ENCODE measurements around the gene TCF7.

Gene TCF7

DNA sequence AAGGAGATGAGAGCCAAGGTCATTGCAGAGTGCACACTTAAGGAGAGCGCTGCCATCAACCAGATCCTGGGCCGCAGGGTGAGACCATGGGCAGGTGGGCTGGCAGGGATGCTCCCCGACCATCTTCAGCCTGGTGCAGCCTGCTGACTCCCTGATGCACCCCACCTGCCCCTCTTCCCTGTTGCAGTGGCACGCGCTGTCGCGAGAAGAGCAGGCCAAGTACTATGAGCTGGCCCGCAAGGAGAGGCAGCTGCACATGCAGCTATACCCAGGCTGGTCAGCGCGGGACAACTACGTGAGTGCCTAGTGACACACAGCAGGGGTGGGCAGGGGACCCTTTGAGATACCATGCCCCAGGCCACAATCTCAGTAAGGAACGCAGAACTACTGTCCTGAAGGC lies 28.3 kb downstream of the TCF7 start:
- TF ChIP-seq, protein P1, sequence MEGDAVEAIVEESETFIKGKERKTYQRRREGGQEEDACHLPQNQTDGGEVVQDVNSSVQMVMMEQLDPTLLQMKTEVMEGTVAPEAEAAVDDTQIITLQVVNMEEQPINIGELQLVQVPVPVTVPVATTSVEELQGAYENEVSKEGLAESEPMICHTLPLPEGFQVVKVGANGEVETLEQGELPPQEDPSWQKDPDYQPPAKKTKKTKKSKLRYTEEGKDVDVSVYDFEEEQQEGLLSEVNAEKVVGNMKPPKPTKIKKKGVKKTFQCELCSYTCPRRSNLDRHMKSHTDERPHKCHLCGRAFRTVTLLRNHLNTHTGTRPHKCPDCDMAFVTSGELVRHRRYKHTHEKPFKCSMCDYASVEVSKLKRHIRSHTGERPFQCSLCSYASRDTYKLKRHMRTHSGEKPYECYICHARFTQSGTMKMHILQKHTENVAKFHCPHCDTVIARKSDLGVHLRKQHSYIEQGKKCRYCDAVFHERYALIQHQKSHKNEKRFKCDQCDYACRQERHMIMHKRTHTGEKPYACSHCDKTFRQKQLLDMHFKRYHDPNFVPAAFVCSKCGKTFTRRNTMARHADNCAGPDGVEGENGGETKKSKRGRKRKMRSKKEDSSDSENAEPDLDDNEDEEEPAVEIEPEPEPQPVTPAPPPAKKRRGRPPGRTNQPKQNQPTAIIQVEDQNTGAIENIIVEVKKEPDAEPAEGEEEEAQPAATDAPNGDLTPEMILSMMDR (IDR thresholded peaks at IDR 0.05; ENCODE audit: low read depth, low read length): no peak

DNA sequence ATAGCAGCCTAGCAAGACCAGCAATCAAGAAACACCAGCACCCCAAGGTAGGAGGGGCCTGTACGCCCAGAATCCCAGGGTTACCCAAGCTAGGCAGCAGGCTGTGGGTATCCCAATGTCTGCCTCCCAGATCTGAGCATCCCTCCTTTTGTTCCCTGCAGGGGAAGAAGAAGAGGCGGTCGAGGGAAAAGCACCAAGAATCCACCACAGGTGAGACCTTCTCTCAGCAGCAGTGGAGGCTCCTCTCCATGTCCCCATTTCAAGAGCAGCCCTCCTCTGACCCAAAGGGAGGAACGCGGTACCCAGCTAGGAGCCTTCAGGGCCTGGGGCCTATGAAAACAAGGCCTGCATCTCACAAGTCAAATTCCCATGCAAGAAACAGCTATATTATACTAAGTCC lies 28.9 kb downstream of the TCF7 start:
- DNase-seq (ENCODE audit: extremely low read depth, low read depth): no peak
- TF ChIP-seq, protein P1 (IDR thresholded peaks at IDR 0.05; ENCODE audit: low read depth, low read length): no peak

More for the DNA sequence above, 28.3 kb downstream of the TCF7 start:
- no peak for DNase-seq (ENCODE audit: extremely low read depth, low read depth)

DNA sequence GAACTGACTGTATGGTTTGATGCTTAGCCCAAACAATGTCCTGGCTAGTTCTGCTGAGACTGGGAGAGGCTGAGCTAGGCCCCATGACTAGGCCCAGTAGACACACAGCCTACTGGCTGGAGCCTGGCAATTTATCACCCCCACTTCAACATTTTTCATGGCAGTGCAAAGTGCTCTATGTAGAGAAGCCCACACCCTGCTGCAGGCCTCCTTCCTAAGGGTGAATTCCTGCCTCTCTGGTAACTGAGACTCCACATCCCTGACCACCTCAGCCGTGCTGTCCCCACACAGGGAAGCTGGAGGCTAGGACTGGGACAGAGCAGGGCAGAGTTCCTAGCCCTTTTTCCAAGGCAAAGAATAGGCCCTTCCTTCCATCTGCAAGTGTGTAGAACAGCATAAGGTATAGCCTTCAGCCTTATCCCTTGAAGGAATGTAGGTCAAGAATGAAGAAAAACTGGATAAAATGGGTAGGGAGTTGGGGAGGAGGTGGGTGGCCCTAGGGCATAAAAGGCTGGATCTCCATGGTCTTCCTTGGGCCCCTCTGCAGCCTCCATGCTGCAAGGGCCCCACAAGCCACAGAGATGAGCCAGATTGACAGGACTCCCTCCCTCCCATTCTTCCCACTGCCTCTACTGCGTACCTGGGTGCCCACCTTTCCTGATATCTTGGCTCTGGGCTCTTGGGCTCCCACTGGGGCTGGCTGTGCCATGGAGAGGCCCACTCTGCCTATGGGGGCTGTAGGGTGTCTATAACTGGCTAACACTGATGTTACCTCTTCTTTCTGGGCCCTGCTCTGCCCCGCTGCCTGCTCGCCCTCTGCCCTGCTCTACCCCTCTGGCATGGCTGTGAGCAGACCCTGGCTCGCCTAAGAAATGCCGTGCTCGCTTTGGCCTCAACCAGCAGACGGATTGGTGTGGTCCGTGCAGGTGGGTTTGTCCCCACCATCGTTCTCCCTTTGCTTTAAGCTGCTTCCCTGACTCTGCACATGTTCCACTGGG lies 29.8 kb downstream of the TCF7 start:
- DNase-seq (ENCODE audit: extremely low read depth, low read depth): no peak
- TF ChIP-seq, protein P1 (IDR thresholded peaks at IDR 0.05; ENCODE audit: low read depth, low read length): no peak

DNA sequence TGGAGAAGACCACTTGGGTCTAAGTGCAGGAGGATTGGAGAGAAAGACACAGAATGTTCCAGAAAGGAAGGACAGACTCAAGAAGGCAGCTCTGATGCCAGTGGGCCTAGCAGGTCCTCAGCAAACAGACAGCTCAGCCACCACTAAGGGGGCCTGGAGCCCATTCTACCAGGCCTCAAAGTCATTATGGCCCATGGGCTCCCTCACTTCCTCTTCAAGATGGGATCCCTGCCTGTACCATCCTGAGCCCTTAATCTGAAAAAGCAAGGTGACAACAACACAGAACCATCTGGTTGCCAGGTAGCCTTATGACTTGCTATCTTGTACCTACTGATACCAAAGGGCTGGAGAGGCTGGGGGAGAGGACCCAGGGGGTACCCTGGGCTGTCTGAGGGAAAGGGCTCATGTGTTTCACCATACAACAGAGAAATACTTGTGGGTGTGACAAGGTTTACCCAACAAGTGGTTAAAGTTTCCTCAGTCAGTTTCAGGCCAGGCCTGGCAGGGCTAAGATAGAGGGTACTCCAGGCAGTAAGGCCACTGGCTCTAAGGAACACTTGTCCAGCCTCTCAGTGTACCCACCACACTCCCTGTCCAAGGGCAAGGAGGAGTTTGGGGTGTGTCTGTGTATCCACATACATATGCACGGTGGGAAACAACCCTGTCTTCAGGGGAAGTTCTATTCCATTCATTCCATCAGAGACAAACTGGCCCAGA lies 30.7 kb downstream of the TCF7 start:
- TF ChIP-seq, protein P1 (IDR thresholded peaks at IDR 0.05; ENCODE audit: low read depth, low read length): no peak

DNA sequence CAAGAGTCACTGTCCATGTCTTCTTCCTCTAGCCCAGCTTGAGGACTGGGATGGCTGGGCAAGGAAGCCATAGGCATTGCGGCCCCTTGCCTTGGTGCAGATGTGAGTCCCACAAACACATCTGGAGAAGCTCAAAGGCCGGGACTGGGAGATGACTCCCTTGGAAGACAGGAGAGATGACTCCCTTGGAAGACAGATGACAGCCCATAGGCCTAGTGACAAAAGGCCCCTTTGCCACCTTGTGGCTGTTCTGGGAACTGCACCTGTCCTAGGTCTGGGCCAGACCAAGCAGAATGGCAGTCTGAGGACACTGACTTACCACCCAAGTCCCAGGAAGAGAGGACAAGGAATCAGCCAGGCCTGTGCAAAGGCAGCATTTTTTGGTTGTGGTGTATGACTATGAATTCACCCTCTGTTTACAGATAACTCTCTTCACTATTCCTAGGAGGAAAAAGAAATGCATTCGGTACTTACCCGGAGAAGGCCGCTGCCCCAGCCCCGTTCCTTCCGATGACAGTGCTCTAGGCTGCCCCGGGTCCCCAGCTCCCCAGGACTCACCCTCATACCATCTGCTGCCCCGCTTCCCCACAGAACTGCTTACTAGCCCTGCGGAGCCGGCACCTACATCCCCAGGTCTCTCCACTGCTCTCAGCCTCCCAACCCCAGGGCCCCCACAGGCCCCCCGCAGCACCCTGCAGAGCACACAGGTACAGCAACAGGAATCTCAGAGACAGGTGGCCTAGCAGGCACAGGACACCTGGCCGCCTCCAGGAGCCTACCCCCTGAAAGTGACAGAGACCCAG lies 31.5 kb downstream of the TCF7 start:
- TF ChIP-seq, protein P1 (IDR thresholded peaks at IDR 0.05; ENCODE audit: low read depth, low read length): peak; percentile 89
- DNase-seq (ENCODE audit: extremely low read depth, low read depth): no peak

More for the DNA sequence above, 30.7 kb downstream of the TCF7 start:
- DNase-seq (ENCODE audit: extremely low read depth, low read depth): no peak

DNA sequence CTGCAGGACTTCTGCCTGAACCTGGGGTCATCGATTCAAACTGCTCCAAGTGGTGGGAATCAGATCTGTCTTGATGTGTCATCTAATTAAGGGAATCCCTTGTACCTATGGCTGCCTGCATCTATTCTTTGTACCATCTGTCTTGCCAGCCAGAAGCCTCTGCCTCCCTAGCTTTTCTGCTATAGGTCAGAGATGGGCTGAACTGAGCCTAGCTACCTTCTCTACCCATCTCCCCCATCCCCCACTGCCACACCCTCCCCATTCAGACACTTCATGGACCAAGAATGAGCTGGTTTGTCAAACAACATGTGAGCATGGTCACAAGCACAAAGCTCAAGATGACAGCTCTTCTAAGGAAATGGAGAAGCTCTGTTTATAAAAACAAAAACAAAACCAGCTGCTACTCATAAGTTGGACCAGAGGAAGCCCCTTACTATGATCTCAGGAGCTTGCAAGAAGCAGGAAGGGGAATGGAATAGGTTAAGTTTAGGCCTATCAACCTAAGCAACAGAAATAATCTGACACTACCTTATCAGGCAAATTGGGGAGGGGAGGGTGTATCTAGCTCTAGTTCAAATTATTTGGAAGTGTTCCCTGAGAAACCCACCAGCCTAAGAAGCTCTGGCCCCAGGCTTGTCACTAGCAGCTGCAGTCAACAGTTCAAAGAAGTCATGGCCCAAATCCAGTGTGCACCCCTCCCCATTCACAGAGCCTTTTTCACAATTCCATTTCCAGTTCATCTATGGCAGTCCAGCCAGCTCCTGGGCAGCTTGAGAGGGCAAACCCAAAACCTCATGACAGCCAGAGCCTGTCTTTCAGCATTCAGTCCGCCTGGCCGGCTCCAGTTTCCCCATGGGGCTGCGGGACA lies 32.4 kb downstream of the TCF7 start:
- TF ChIP-seq, protein P1 (IDR thresholded peaks at IDR 0.05; ENCODE audit: low read depth, low read length): no peak
- DNase-seq (ENCODE audit: extremely low read depth, low read depth): no peak
